ENCODE results near the gene LRRC15.

DNA sequence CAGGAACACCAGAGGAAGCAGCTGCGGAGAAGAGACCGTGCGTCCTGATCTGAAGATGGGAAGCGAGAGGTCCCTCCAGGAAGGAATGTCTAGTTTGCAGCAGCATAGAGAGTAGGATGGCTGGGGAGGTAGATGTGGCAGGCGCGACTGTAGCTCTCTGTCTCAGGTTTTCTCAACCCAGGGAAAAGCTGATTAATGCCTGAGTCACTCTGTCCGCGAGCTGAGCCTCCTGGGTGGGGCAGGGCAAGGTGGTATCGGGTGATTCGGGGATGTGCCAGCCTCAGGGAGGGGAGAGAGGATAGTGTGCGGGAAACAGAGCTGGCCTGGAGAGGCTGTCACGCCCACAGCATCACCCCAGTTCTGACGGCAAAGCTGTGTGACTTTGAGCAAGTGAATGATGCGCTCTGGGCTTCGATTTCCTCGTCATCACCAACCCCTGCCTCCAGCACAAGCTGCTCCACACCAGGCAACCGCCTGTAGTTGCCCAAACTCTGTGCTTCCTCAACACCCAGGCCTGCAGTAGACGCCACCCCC is 46.8 kb downstream of the LRRC15 start:
- TF ChIP-seq CTCF (IDR thresholded peaks at IDR 0.05) (no peak), POLR2AphosphoS5 (IDR thresholded peaks at IDR 0.05) (no peak)
